HepG2 (cell line): ENCODE results near the gene SHROOM1. TPM values are rescaled to one million over a fixed set of nuclear protein-coding genes. Genes with fewer than 3 reads are reported as not detected.

ENCODE experiments used
- ATAC-seq: fragments of 200-7000 bp; cut with Tn5 transposase; 3 replicates; pipeline ENCODE4 v1.9.1; 2020; ENCODE audit warnings: mild to moderate bottlenecking, moderate library complexity
- BruUV-seq: library from RNA; stranded (reverse); fragments of 400-500 nt; replicated peaks from 2 replicates; lab custom pipeline; 2021; lab: Mats Ljungman, UMichigan
- CTCF ChIA-PET: fragments of 300-600 bp; formaldehyde crosslinking; extraction: SDS; loops from one replicate; lab custom pipeline; 2021; ENCODE audit warnings: low total read pairs, inconsistent platforms, low intra/inter-chr PET ratio; lab: Yijun Ruan, JAX
- POLR2A ChIA-PET: fragments of 350-600 bp; sonication (Branson Sonifier 250); formaldehyde crosslinking; loops from one replicate; lab custom pipeline; 2020; ENCODE audit warnings: antibody characterized with exemption, inconsistent platforms; lab: Yijun Ruan, JAX
- DNase-seq: peaks from one replicate; pipeline ENCODE4 v3.0.0-alpha.2; 2015; ENCODE audit warnings: low spot score
- FAIRE-seq: peaks from 3 replicates; lab custom pipeline; 2011; peaks lifted over from hg19 to GRCh38; lab: Jason Lieb, UNC
- H2AFZ ChIP-seq: one replicate; pipeline ENCODE4 v1.6.1; 2011; ENCODE audit warnings: low read length, inconsistent platforms
- H3K27ac ChIP-seq: fragments of 300-600 bp; 3 replicates; pipeline ENCODE4 v1.8.0; 2011; ENCODE audit warnings: mixed run types, mild to moderate bottlenecking, mixed read lengths, low read length, inconsistent platforms; ENCODE audit not compliant: insufficient read depth; ENCODE audit errors: extremely low read length
- H3K27me3 ChIP-seq, 2 experiments: fragments of 200-600 bp in 1 of 2; 2 replicates in 1 of 2; 3 replicates in 1 of 2; pipeline versions ENCODE4 v1.6.0 to v1.8.0; 2011; ENCODE audit warnings: low read length in 2 of 2, mild to moderate bottlenecking in 2 of 2, moderate library complexity in 2 of 2, inconsistent platforms in 1 of 2; ENCODE audit not compliant: insufficient read depth in 2 of 2, control insufficient read depth in 1 of 2
- H3K36me3 ChIP-seq, 2 experiments: fragments of 200-600 bp in 1 of 2; replicated peaks in 1 of 2; 2 replicates in 1 of 2; 3 replicates in 1 of 2; pipeline versions ENCODE4 v1.5.1 to v1.8.0; 2011; ENCODE audit warnings: low read length in 2 of 2, inconsistent platforms in 1 of 2; ENCODE audit not compliant: insufficient read depth in 2 of 2, control insufficient read depth in 1 of 2
- H3K4me1 ChIP-seq: 2 replicates; pipeline ENCODE4 v1.5.1; 2012; ENCODE audit warnings: low read length, inconsistent platforms; ENCODE audit not compliant: insufficient read depth
- H3K4me2 ChIP-seq: 2 replicates; pipeline ENCODE4 v1.6.0; 2011; ENCODE audit warnings: low read depth, low read length, inconsistent platforms
- H3K4me3 ChIP-seq, 3 experiments: fragments of 200-600 bp in 1 of 3; sonication (generic), shearing (Covaris generic) in 1 of 3; replicated peaks in 1 of 3; 2 replicates each; pipeline ENCODE4 v1.5.1; 2011 to 2016; ENCODE audit warnings: low read length in 3 of 3, inconsistent platforms in 2 of 3, low read depth in 2 of 3, mild to moderate bottlenecking in 2 of 3, control low read depth in 1 of 3, mixed read lengths in 1 of 3; ENCODE audit not compliant: insufficient read depth in 1 of 3
- H3K79me2 ChIP-seq: one replicate; pipeline ENCODE4 v1.6.1; 2011; ENCODE audit warnings: low read length, inconsistent platforms; ENCODE audit not compliant: insufficient read depth
- H3K9ac ChIP-seq: 2 replicates; pipeline ENCODE4 v1.6.0; 2011; ENCODE audit warnings: mild to moderate bottlenecking, low read depth, low read length, inconsistent platforms; ENCODE audit not compliant: insufficient read depth
- H3K9me3 ChIP-seq: 2 replicates; pipeline ENCODE4 v1.5.1; 2012; ENCODE audit warnings: mild to moderate bottlenecking, low read length
- H4K20me1 ChIP-seq: 2 replicates; pipeline ENCODE4 v1.6.0; 2011; ENCODE audit warnings: inconsistent platforms, mild to moderate bottlenecking, low read length, moderate library complexity; ENCODE audit not compliant: insufficient read depth
- BRD4 ChIP-seq: sonication (generic); formaldehyde crosslinking; IDR thresholded peaks from 2 replicates; pipeline ENCODE4 v1.4.0; 2020; ENCODE audit warnings: missing genetic modification reagents
- GLI4 ChIP-seq: sonication (generic); formaldehyde crosslinking; IDR thresholded peaks from 2 replicates; pipeline ENCODE4 v1.5.1; 2020; ENCODE audit warnings: missing genetic modification reagents, mild to moderate bottlenecking, moderate library complexity, borderline replicate concordance
- MEIS2 ChIP-seq: sonication (generic); formaldehyde crosslinking; IDR thresholded peaks from 2 replicates; pipeline ENCODE4 v1.9.0; 2021; ENCODE audit warnings: mild to moderate bottlenecking, missing genetic modification reagents
- MYC ChIP-seq: sonication (generic); formaldehyde crosslinking; IDR thresholded peaks from 2 replicates; pipeline ENCODE4 v1.9.0; 2021; ENCODE audit warnings: missing genetic modification reagents, borderline replicate concordance
- NFAT5 ChIP-seq: sonication (generic); formaldehyde crosslinking; IDR thresholded peaks from 2 replicates; pipeline ENCODE4 v1.4.0; 2020; ENCODE audit warnings: missing genetic modification reagents
- ZNF296 ChIP-seq: sonication (generic); formaldehyde crosslinking; conservative IDR thresholded peaks from 2 replicates; pipeline ENCODE4 v1.5.0; 2020; ENCODE audit warnings: mild to moderate bottlenecking, missing genetic modification reagents
- ZNF431 ChIP-seq: sonication (generic); formaldehyde crosslinking; IDR thresholded peaks from 2 replicates; pipeline ENCODE4 v1.9.0; 2022; ENCODE audit warnings: missing genetic modification reagents, low read depth, mild to moderate bottlenecking, borderline replicate concordance
- ZNF558 ChIP-seq: sonication (generic); formaldehyde crosslinking; IDR thresholded peaks from 2 replicates; pipeline ENCODE4 v1.9.0; 2022; ENCODE audit warnings: mild to moderate bottlenecking, missing genetic modification reagents, borderline replicate concordance
- ZNF598 ChIP-seq: sonication (generic); formaldehyde crosslinking; IDR thresholded peaks from 2 replicates; pipeline ENCODE4 v1.5.1; 2020; ENCODE audit warnings: mild to moderate bottlenecking, missing genetic modification reagents, borderline replicate concordance
- WGBS: methylation state at CpG from one replicate; pipeline ENCODE4 v1.1.6; 2017; ENCODE audit warnings: low lambda C conversion rate; 5-methylcytosine and 5-hydroxymethylcytosine counted together
- in situ Hi-C: cut with HindIII; loops from 2 replicates; pipeline ENCODE4 v1.10.0; 2017; ENCODE audit warnings: low pct_unique_long_range_greater_than_20kb; ENCODE audit not compliant: extremely low pct_ligation_motif_present
- intact Hi-C: fragments of 100-400 bp; cut with micrococcal nuclease; formaldehyde crosslinking; loops from one replicate; pipeline ENCODE4 v1.10.0; 2022; ENCODE audit not compliant: unreplicated experiment
- polyA plus RNA-seq, 8 experiments: library from polyadenylated mRNA; depleted of rRNA in 3 of 8; stranded (reverse) in 7 of 8; unstranded in 1 of 8; fragments of >200 nt; fragmentation: Illumina TruSeq in 4 of 8; extraction: Trizol in 4 of 8; gene quantifications; 2 replicates each; pipeline versions ENCODE4 v1.2.1 to v1.2.3, GENCODE V29; 2011 to 2016; ENCODE audit warnings: low read depth in 4 of 8, missing spikeins in 1 of 8, mixed read lengths in 1 of 8; ENCODE audit not compliant: insufficient read depth in 1 of 8
- total RNA-seq, 5 experiments: library from RNA; depleted of rRNA; stranded (reverse); fragments of >200 nt; fragmentation: Illumina TruSeq; extraction: Trizol; gene quantifications; 2 replicates each; pipeline ENCODE4 v1.2.3, GENCODE V29; 2016; ENCODE audit warnings: low read depth in 1 of 5
- TF ChIP-seq, protein P1 (sequence below): sonication (generic); formaldehyde crosslinking; IDR thresholded peaks from 2 replicates; pipeline ENCODE4 v1.4.0; 2020; ENCODE audit warnings: missing genetic modification reagents
- TF ChIP-seq, protein P2 (sequence below): sonication (generic); formaldehyde crosslinking; IDR thresholded peaks from 2 replicates; pipeline ENCODE4 v1.4.0; 2020; ENCODE audit warnings: mild to moderate bottlenecking, missing genetic modification reagents

The SHROOM1 gene
- total and polyA plus RNA-seq, 2 of the 13 experiments (the other 11 are each of a cell fraction or from before 2014, with no cell fraction given), result 18.2 to 25.7 TPM

- peak overlapping the region; percentile 86 for H3K27ac ChIP-seq
- H3K36me3 ChIP-seq, result peaks cover 0 to 25% of the 10 kb centered on the region in 2 experiments; a peak in 3 of 5 replicates
- peaks cover 53% of the 10 kb centered on the region for H3K4me1 ChIP-seq
- peak overlapping the region; percentile 10 to 88 (median 39); a peak in 5 of 6 replicates for H3K4me3 ChIP-seq
- no peaks in the 10 kb centered on the region; a peak in 1 of 5 replicates for H3K27me3 ChIP-seq
- H3K9me3 ChIP-seq, result no peaks in the 10 kb centered on the region
- H3K4me2 ChIP-seq, result peak overlapping the region; percentile 68
- peaks cover 16% of the 10 kb centered on the region for H3K79me2 ChIP-seq
- intact Hi-C loops, result loop anchor here (1.0 kb wide), 2 partner anchors 36 to 59 kb away; partner anchors contain the start of gene SHROOM1
- no peak for ATAC-seq
- H4K20me1 ChIP-seq, result no peaks in the 10 kb centered on the region
- BruUV-seq, result TSS peak; percentile 94
- in situ Hi-C loops, result no loop called here
- DNase-seq, result no peak
- peak overlapping the region; percentile 97 for H3K9ac ChIP-seq
- ChIA-PET CTCF (interaction anchor here (0.7 to 2.0 kb wide), 2 partner anchors 36 to 58 kb away, joined by 3 to 9 read pairs; partner anchors contain the start of gene SHROOM1), POLR2A (interaction anchor here (0.7 to 8.7 kb wide), 15 partner anchors 12 to 1104 kb away, joined by 3 to 91 read pairs (median 9); partner anchors contain the start of genes AFF4, HSPA4 and SHROOM1)
- FAIRE-seq, result no peak
- no peak overlapping the region for H2AFZ ChIP-seq
- 52% methylated on average over 27 of the region's 30 CpGs for WGBS
- TF ChIP-seq BRD4 (CRISPR knock-in tag) (peak; percentile 35; the same call in 1 of the 2 replicates), ZNF296 (peak; percentile 16; the same call in 1 of the 2 replicates), GLI4 (CRISPR knock-in tag) (peak; percentile 32; the same call in 1 of the 2 replicates), MEIS2 (CRISPR knock-in tag) (0 out of 2 replicates have a peak, but pooled peaks have one; percentile 21), ZNF431 (CRISPR knock-in tag) (0 out of 2 replicates have a peak, but pooled peaks have one; percentile 27), ZNF558 (CRISPR knock-in tag) (0 out of 2 replicates have a peak, but pooled peaks have one; percentile 56), MYC (peak; percentile 49; the same call in 1 of the 2 replicates), NFAT5 (peak; percentile 30; the same call in 1 of the 2 replicates), ZNF598 (CRISPR knock-in tag) (peak; percentile 83; the same call in 1 of the 2 replicates)
- TF ChIP-seq, protein P1, sequence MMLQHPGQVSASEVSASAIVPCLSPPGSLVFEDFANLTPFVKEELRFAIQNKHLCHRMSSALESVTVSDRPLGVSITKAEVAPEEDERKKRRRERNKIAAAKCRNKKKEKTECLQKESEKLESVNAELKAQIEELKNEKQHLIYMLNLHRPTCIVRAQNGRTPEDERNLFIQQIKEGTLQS, result peak; percentile 3; the same call in 1 of the 2 replicates
- TF ChIP-seq, protein P2, sequence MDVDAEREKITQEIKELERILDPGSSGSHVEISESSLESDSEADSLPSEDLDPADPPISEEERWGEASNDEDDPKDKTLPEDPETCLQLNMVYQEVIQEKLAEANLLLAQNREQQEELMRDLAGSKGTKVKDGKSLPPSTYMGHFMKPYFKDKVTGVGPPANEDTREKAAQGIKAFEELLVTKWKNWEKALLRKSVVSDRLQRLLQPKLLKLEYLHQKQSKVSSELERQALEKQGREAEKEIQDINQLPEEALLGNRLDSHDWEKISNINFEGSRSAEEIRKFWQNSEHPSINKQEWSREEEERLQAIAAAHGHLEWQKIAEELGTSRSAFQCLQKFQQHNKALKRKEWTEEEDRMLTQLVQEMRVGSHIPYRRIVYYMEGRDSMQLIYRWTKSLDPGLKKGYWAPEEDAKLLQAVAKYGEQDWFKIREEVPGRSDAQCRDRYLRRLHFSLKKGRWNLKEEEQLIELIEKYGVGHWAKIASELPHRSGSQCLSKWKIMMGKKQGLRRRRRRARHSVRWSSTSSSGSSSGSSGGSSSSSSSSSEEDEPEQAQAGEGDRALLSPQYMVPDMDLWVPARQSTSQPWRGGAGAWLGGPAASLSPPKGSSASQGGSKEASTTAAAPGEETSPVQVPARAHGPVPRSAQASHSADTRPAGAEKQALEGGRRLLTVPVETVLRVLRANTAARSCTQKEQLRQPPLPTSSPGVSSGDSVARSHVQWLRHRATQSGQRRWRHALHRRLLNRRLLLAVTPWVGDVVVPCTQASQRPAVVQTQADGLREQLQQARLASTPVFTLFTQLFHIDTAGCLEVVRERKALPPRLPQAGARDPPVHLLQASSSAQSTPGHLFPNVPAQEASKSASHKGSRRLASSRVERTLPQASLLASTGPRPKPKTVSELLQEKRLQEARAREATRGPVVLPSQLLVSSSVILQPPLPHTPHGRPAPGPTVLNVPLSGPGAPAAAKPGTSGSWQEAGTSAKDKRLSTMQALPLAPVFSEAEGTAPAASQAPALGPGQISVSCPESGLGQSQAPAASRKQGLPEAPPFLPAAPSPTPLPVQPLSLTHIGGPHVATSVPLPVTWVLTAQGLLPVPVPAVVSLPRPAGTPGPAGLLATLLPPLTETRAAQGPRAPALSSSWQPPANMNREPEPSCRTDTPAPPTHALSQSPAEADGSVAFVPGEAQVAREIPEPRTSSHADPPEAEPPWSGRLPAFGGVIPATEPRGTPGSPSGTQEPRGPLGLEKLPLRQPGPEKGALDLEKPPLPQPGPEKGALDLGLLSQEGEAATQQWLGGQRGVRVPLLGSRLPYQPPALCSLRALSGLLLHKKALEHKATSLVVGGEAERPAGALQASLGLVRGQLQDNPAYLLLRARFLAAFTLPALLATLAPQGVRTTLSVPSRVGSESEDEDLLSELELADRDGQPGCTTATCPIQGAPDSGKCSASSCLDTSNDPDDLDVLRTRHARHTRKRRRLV, result 0 out of 2 replicates have a peak, but pooled peaks have one; percentile 8
These were observed 35.4 kb upstream of the SHROOM1 start for GRCh38 chr5:132865668-132866341.
